ENCODE data around the gene PPM1G. TPM values are rescaled to one million over a fixed set of nuclear protein-coding genes. Genes with fewer than 3 reads are reported as not detected.
"Not testable (repeated sequence)": the region's sequence is repeated elsewhere in the genome, so short reads cannot be mapped to it uniquely, and the experiment has no call there.

Gene PPM1G
- total RNA-seq, 1 donor from 2014 or later: 23.3 TPM

DNA sequence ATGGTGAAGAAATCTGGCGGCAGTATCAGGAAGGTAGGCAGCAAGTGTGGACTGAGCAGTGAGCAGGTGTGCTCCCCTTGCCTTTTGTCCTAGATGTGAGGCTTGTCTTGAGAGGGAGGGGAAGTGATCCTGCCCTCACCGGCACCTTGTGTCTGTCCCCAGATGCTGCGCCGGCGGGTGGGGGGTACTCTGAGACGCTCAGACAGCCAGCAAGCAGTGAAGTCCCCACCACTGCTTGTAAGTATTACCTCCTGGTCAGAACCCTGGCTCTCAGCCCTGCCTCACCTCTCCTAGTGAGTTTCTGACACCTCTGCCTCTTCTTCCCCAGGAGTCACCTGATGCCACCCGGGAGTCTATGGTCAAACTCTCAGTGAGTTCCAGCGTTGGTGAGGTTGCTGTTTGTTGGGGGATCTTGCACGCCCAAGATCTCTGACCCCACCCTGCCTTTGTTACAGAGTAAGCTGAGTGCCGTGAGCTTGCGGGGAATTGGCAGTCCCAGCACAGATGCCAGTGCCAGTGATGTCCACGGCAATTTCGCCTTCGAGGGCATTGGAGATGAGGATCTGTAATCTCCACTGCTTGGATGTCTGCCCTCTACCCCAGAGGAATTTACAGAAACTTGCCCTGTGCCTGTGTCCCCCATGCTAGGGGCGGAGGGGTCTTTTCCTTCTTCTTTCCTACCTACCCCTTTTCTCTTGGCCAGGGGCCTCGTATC lies 33.1 kb downstream of the PPM1G start:
- DNase-seq (ENCODE audit: low spot score) (no peak), ATAC-seq (no peak)

DNA sequence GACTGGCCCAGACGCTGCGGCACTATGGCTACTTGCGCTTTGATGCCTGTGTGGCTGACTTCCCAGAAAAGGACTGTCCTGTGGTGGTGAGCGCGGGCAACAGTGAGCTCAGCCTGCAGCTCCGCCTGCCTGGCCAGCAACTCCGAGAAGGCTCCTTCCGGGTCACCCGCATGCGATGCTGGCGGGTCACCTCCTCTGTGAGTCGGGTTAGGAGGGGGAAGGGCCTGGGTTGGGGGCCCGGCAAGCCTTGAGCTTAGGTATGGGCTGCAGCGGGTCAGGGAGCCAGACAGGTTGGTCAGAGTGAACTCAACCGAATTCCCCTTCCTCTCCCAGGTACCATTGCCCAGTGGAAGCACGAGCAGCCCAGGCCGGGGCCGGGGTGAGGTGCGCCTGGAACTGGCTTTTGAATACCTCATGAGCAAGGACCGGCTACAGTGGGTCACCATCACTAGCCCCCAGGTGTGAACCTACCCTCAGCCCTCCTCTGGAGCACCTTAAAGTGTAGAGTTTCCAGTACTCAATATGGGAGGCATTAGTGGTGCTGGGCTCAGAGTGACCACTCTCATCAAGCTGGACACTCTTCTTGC lies 33.8 kb downstream of the PPM1G start:
- no peak for ATAC-seq
- DNase-seq (ENCODE audit: low spot score): no peak

DNA sequence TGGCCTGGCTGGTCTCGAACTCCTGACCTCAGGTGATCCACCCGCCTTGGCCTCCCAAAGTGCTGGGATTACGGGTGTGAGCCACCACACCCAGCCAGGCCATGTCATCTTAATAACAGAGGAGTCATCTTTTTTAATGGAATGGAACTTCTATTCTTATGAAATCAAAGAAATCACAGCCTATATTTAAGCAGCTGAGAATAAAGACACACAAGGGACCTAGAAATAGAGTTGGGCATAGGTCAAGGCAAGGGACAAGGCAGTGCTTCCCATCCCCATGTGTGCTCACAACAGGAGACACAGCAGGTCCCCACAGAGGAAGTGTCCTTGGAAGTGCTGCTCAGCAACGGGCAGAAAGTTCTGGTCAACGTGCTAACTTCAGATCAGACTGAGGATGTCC lies 35.8 kb downstream of the PPM1G start:
- DNase-seq (ENCODE audit: low spot score) (no peak), ATAC-seq (no peak)

GRCh38 chr2:27372937-27373336 lies 36.5 kb downstream of the PPM1G start:
- ATAC-seq: no peak

DNA sequence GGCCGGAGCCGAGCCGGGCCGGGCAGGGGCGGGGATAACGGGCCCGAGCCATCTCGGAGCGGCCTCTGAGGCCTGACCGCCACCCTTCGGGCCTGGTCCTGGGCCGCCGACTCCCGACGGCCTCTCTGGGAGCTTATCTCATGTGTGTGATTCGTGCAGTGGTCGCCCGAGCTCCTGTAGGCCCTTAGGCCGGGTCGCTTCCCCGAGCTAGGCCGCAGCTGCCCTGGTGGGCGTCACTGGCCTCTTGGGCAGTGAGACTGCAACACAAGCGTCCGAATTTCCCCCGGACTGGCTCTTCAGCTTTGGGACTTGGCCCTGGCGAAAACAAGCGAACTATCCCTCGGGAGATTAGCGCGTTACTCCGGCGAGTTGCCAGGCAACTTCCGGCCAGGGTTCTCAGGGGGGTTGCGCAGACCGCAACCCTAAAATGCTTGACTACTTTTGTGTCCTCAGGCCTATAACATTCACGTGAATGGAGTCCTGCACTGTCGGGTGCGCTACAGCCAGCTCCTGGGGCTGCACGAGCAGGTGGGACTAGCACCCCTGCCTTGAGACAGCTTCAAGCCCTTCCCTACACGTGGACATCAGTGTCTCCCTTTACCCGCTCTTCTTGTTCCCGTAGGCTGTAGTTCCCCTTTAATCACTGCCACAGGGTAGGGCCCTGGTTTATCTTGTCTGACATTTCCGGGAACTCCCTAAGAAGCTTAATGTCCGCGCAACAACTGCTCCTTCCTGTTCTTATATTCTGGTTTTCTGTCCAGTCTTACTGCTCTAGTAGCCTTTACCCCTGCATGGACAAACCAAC lies 38.4 kb downstream of the PPM1G start:
- DNase-seq (ENCODE audit: low spot score) (no peak), ATAC-seq (peak; percentile 40)

More at GRCh38 chr2:27372937-27373336, 36.5 kb downstream of the PPM1G start:
- DNase-seq (ENCODE audit: low spot score): no peak

GRCh38 chr2:27370026-27370815 lies 39.2 kb downstream of the PPM1G start, which contains the start of the genes EIF2B4 and SNX17:
Gene EIF2B4, minus strand, starts transcription at chr2:27370338. Its CDS starts 24 bp downstream, at chr2:27370314.
Gene SNX17, plus strand, starts transcription at chr2:27370616. Its CDS starts 128 bp downstream, at chr2:27370744.
- ATAC-seq (peak; percentile 90), DNase-seq (ENCODE audit: low spot score) (peak; percentile 100)

- ATAC-seq: peak; percentile 58
- no peak for DNase-seq (ENCODE audit: low spot score)
Measured at GRCh38 chr2:27369471-27370025, 39.8 kb downstream of the PPM1G start.

GRCh38 chr2:27363933-27364332 lies 45.5 kb downstream of the PPM1G start:
- ATAC-seq: no peak

DNA sequence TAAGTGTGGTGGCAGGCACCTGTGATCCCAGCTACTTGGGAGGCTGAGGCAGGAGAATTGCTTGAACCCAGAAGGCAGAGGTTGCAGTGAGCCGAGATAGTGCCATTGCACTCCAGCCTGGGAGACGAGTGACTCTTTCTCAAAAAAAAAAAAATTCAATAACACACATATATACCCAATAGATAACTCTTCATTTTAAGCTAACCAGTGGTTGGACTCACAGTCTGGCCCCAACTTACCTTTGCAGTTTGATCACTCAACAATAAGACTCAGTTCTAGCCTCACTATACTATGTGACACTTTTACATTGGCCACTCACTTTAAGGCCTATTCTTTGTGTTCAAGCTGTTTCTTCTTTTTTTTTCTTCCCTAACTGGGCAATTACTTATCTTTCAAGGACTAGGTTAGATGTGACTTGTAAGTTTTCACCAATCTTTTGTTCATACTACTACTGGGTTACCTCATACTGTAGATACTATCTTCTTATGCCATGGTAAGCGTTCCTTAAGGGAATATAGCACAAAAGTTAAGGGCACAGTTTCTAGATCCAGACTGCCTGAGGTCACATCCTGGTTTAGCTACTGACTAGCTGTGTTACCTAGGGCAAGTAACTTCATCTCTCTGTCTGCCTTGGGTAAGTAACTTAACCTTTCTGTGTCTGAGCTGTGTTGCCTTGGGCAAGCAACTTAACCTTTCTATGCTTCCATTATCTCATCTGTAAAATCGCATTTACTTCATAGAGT lies 46.5 kb downstream of the PPM1G start:
- DNase-seq (ENCODE audit: low spot score) (no peak), ATAC-seq (no peak)

More at GRCh38 chr2:27363933-27364332, 45.5 kb downstream of the PPM1G start:
- DNase-seq (ENCODE audit: low spot score): no peak

DNA sequence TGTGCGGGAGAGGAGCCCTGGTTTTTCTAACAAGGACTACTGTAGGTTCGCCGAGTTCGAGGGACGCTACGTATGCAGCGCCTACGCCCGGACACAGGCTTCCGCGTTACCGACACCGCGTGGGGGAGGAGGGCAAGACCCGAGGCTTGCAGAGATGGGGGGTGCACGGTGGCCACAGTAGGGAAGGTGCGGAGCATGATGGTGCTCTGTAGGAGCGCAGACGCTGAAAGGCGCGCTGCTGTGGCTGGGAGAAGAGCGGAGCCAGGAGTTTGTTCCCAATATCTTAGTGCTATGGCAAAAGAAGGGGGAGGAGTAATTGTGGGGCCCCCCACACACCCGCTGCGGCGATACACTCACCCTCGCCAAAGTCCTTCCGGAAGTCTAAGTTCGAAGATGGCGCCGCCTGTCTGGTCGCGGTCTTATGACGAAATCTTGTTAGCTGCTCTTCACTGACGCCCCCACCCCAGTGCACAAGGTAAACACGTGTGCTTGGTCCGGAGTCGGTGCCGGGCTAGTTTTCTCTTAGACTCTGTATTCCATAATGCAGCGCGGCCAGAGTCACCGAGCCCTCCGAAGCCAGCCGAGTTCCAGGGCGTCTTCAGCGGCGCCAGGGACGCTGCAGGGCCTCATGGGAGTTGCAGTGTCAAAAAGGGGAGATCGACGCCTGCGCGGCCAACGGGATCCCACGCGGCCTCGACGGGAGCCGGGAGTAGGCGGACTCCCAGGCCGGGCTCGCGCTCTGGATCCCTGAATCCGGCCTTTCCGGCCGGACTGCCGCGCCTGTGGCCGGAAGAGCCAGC lies 52.8 kb downstream of the PPM1G start, which contains the start of gene GTF3C2:
Gene GTF3C2, minus strand, starts transcription at position 383 of the 800 bp plus-strand sequence. CDS start 13,210 bp downstream, outside the sequence.
- DNase-seq (ENCODE audit: low spot score) (peak; percentile 97), ATAC-seq (peak; percentile 91)

GRCh38 chr2:27356056-27356381 lies 53.4 kb downstream of the PPM1G start:
- ATAC-seq (peak; percentile 54), DNase-seq (ENCODE audit: low spot score) (peak; percentile 65)

DNA sequence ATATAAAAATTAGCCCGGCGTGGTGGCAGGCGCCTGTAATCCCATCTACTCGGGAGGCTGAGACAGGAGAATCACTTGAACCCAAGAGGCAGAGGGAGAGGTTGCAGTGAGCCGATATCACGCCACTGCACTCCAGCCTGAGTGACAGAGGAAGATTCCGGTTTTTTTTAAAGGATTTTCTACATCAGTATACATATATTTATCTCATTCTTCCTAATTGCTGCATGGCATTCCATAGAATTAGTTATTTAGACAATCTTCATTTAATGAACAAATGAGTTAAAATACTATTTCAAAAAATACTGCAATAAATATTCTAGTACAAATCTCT lies 54.8 kb downstream of the PPM1G start:
- DNase-seq (ENCODE audit: low spot score) (no peak), ATAC-seq (no peak)

DNA sequence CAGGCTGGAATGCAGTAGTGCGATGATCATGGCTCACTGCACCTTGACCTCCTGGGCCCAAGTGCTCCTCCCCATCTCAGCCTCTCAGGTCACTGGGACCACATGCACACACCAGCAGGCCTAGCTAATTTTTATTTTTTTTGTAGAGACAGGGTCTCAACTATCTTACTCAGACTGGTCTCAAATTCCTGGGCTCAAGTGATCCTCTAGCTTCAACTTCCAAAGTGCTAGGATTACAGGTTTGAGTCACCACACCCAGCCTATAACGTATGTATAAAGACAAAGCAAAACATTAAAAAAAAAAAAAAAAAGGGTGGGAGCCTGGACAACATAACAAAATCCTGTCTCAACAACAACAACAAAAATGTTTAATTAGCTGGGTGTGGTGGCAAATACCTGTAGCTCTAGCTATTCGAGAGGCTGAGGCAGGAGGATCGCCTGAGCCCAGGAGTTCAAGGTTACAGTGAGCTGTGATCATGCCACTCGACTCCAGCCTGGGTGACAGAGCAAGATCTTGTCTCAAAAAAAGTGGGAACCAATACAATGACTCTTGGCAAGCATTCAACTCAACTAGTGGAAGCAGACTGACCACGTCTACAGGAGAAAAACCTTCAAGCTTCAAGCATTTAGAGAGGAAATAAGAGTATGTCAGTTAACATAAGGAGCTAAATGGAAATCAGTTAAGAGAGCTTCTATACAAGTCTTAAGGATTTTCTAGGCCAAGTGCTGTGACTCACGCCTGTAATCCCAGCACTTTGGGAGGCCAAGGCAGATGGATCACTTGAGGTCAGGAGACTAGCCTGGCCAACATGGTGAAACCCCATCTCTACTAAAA lies 55.4 kb downstream of the PPM1G start:
- DNase-seq (ENCODE audit: low spot score) (no peak), ATAC-seq (no peak)

DNA sequence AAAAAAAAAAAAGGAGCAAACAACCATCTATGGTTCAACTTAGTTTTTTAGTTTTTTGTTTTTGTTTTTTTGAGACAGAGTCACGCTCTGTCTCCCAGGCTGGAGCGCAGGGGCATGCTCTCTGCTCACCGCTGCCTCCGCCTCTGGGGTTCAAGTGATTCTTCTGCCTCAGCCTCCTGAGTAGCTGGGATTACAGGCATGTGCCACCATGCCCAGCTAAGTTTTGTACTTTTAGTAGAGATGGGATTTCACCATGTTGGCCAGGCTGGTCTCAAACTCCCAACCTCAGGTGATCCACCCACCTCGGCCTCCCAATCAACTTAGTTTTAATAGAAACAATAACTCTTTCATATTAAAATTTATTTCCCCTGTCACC lies 56.0 kb downstream of the PPM1G start:
- not testable (repeated sequence) for ATAC-seq; DNase-seq (ENCODE audit: low spot score)

DNA sequence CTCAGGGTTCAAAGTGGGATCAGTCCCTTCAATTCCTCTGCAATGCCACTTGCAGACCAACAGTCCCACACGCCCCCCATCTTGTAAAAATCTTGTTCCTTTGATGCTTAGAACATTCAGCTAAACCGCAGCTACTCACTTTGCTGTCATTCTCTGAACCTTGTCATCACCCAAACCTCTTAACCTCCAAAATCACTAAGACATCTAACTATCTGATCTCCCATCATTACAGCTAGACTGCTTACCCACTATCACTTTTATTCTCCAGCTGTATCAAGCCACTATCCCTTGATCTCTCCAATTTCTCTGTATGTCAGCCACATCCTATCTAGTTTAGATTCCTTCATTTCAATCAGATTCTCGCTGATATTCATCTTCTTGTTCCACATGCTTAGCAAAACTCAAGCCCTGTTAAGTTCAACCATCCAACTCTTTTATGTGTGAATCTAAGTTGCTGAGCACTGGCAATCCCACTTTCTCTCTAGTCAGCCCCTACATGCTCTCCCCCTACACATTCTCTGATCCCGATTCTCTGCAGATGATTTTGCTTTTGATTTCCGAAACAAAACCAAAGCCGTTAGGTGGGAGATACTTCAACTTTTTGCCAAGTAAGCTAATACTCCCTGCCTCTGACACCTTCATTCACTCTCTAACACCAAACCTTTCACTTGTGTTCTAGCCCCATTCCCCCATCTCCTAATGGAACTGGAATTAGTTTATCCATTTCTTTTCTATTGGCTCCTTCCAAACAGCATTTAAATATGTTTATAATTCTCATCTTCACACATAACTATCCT lies 57.4 kb downstream of the PPM1G start:
- no peak for ATAC-seq

GRCh38 chr2:27350106-27350693 lies 59.2 kb downstream of the PPM1G start:
- no peak for DNase-seq (ENCODE audit: low spot score)
- no peak for ATAC-seq

More for the DNA sequence above, 57.4 kb downstream of the PPM1G start:
- no peak for DNase-seq (ENCODE audit: low spot score)

GRCh38 chr2:27347641-27348040 lies 61.8 kb downstream of the PPM1G start:
- DNase-seq (ENCODE audit: low spot score): no peak
- ATAC-seq: no peak

Data from left lobe of liver (tissue), 2 donors.